ENCODE data around the gene SCGB1D4.

- TF ChIP-seq MEIS1 (CRISPR knock-in tag; IDR thresholded peaks at IDR 0.05; ENCODE audit: borderline replicate concordance) (no peak), ZNF274 (IDR thresholded peaks at IDR 0.05; ENCODE audit: low read length) (no peak), ZNF274 (tag by site-specific recombination; IDR thresholded peaks at IDR 0.05; ENCODE audit: borderline replicate concordance) (no peak), CTCF (tag by site-specific recombination; IDR thresholded peaks at IDR 0.05) (no peak), YY1 (tag by site-specific recombination; IDR thresholded peaks at IDR 0.05) (0 out of 2 replicates have a peak, but pooled peaks have one; percentile 15), ZNF138 (tag by site-specific recombination; IDR thresholded peaks at IDR 0.05; ENCODE audit: borderline replicate concordance) (no peak), ZNF830 (tag by site-specific recombination; IDR thresholded peaks at IDR 0.05; ENCODE audit: low read depth) (no peak)
- TF ChIP-seq, protein P1, sequence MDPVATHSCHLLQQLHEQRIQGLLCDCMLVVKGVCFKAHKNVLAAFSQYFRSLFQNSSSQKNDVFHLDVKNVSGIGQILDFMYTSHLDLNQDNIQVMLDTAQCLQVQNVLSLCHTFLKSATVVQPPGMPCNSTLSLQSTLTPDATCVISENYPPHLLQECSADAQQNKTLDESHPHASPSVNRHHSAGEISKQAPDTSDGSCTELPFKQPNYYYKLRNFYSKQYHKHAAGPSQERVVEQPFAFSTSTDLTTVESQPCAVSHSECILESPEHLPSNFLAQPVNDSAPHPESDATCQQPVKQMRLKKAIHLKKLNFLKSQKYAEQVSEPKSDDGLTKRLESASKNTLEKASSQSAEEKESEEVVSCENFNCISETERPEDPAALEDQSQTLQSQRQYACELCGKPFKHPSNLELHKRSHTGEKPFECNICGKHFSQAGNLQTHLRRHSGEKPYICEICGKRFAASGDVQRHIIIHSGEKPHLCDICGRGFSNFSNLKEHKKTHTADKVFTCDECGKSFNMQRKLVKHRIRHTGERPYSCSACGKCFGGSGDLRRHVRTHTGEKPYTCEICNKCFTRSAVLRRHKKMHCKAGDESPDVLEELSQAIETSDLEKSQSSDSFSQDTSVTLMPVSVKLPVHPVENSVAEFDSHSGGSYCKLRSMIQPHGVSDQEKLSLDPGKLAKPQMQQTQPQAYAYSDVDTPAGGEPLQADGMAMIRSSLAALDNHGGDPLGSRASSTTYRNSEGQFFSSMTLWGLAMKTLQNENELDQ (tag by site-specific recombination; IDR thresholded peaks at IDR 0.05; ENCODE audit: low read depth): no peak
- TF ChIP-seq, protein P2, sequence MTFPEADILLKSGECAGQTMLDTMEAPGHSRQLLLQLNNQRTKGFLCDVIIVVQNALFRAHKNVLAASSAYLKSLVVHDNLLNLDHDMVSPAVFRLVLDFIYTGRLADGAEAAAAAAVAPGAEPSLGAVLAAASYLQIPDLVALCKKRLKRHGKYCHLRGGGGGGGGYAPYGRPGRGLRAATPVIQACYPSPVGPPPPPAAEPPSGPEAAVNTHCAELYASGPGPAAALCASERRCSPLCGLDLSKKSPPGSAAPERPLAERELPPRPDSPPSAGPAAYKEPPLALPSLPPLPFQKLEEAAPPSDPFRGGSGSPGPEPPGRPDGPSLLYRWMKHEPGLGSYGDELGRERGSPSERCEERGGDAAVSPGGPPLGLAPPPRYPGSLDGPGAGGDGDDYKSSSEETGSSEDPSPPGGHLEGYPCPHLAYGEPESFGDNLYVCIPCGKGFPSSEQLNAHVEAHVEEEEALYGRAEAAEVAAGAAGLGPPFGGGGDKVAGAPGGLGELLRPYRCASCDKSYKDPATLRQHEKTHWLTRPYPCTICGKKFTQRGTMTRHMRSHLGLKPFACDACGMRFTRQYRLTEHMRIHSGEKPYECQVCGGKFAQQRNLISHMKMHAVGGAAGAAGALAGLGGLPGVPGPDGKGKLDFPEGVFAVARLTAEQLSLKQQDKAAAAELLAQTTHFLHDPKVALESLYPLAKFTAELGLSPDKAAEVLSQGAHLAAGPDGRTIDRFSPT (tag by site-specific recombination; IDR thresholded peaks at IDR 0.05): no peak
These were observed 38.7 kb upstream of the SCGB1D4 start, which contains the start of gene ASRGL1 for GRCh38 chr11:62337303-62338181.
